H9 (cell line): ENCODE results near the gene TMEM35B. TPM values are rescaled to one million over a fixed set of nuclear protein-coding genes. Genes with fewer than 3 reads are reported as not detected.

Source experiments
- DNase-seq: peaks from one replicate; pipeline ENCODE4 v3.0.0-alpha.2; 2017
- H2AFZ ChIP-seq: one replicate; pipeline ENCODE4 v1.6.1; 2013; ENCODE audit warnings: mild to moderate bottlenecking, low read length, control low read depth, moderate library complexity
- H2AK5ac ChIP-seq: 2 replicates; pipeline ENCODE4 v1.6.1; 2013; ENCODE audit warnings: low read length, control low read depth, mixed read lengths; ENCODE audit not compliant: insufficient read length
- H2BK120ac ChIP-seq: one replicate; pipeline ENCODE4 v1.6.1; 2013; ENCODE audit warnings: low read depth, mild to moderate bottlenecking, low read length, control low read depth, inconsistent platforms; ENCODE audit not compliant: poor library complexity, severe bottlenecking
- H2BK12ac ChIP-seq: 2 replicates; pipeline ENCODE4 v1.6.1; 2013; ENCODE audit warnings: low read length, control low read depth, mixed read lengths, low read depth; ENCODE audit not compliant: insufficient read length
- H2BK15ac ChIP-seq: 2 replicates; pipeline ENCODE4 v1.6.1; 2013; ENCODE audit warnings: low read depth, low read length, control low read depth
- H2BK20ac ChIP-seq: one replicate; pipeline ENCODE4 v1.6.1; 2013; ENCODE audit warnings: low read depth, mild to moderate bottlenecking, low read length, control low read depth, inconsistent platforms; ENCODE audit not compliant: poor library complexity, severe bottlenecking
- H2BK5ac ChIP-seq: 2 replicates; pipeline ENCODE4 v1.6.1; 2013; ENCODE audit warnings: low read length, control low read depth, mixed read lengths; ENCODE audit not compliant: insufficient read length
- H3K14ac ChIP-seq: 2 replicates; pipeline ENCODE4 v1.6.1; 2013; ENCODE audit warnings: low read length, control low read depth; ENCODE audit not compliant: insufficient read depth
- H3K18ac ChIP-seq: 2 replicates; pipeline ENCODE4 v1.6.1; 2013; ENCODE audit warnings: low read depth, mild to moderate bottlenecking, mixed read lengths, low read length, control low read depth; ENCODE audit not compliant: insufficient read length
- H3K23ac ChIP-seq: 2 replicates; pipeline ENCODE4 v1.6.1; 2013; ENCODE audit warnings: low read length, control low read depth, mixed read lengths, low read depth; ENCODE audit not compliant: insufficient read length
- H3K23me2 ChIP-seq: 2 replicates; pipeline ENCODE4 v1.6.1; 2013; ENCODE audit warnings: low read depth, mild to moderate bottlenecking, mixed read lengths, low read length, control low read depth; ENCODE audit not compliant: insufficient read length, poor library complexity, severe bottlenecking
- H3K27ac ChIP-seq: 2 replicates; pipeline ENCODE4 v1.5.1; 2013; ENCODE audit warnings: low read length, control low read depth, mixed read lengths, low read depth; ENCODE audit not compliant: insufficient read length
- H3K27me3 ChIP-seq: 2 replicates; pipeline ENCODE4 v1.6.1; 2013; ENCODE audit warnings: low read length, control low read depth, inconsistent platforms; ENCODE audit not compliant: insufficient read depth
- H3K4ac ChIP-seq: 2 replicates; pipeline ENCODE4 v1.6.1; 2013; ENCODE audit warnings: low read depth, mild to moderate bottlenecking, control low read depth, inconsistent platforms, low read length, moderate library complexity
- H3K4me1 ChIP-seq: 2 replicates; pipeline ENCODE4 v1.6.1; 2013; ENCODE audit warnings: low read length, control low read depth, inconsistent platforms; ENCODE audit not compliant: insufficient read depth
- H3K4me2 ChIP-seq: 2 replicates; pipeline ENCODE4 v1.6.1; 2013; ENCODE audit warnings: low read length, control low read depth, mixed read lengths; ENCODE audit not compliant: insufficient read length, insufficient read depth
- H3K56ac ChIP-seq: 2 replicates; pipeline ENCODE4 v1.6.1; 2013; ENCODE audit warnings: low read depth, mild to moderate bottlenecking, mixed read lengths, low read length, control low read depth; ENCODE audit not compliant: insufficient read length
- H3K79me1 ChIP-seq: 2 replicates; pipeline ENCODE4 v1.6.1; 2013; ENCODE audit warnings: low read depth, mild to moderate bottlenecking, moderate library complexity, low read length, control low read depth, inconsistent platforms; ENCODE audit not compliant: insufficient read depth, poor library complexity, severe bottlenecking
- H3K79me2 ChIP-seq: 2 replicates; pipeline ENCODE4 v1.6.1; 2013; ENCODE audit warnings: low read length, control low read depth, inconsistent platforms; ENCODE audit not compliant: insufficient read depth
- H3K9ac ChIP-seq: 2 replicates; pipeline ENCODE4 v1.6.1; 2013; ENCODE audit warnings: low read length, control low read depth, mixed read lengths; ENCODE audit not compliant: insufficient read length; ENCODE audit errors: extremely low read depth
- H3K9me3 ChIP-seq: one replicate; pipeline ENCODE4 v1.6.1; 2013; ENCODE audit warnings: low read depth, low read length, inconsistent platforms; ENCODE audit not compliant: control insufficient read depth
- H3T11ph ChIP-seq: one replicate; pipeline ENCODE4 v1.6.1; 2013; ENCODE audit warnings: mild to moderate bottlenecking, low read length, control low read depth, inconsistent platforms
- H4K20me1 ChIP-seq: one replicate; pipeline ENCODE4 v1.6.1; 2013; ENCODE audit not compliant: control insufficient read depth, insufficient read length, insufficient read depth
- H4K5ac ChIP-seq: 2 replicates; pipeline ENCODE4 v1.6.1; 2013; ENCODE audit warnings: low read depth, mild to moderate bottlenecking, mixed read lengths, low read length, control low read depth; ENCODE audit not compliant: insufficient read length
- H4K8ac ChIP-seq: replicated peaks from 2 replicates; pipeline ENCODE4 v1.6.1; 2013; ENCODE audit warnings: low read length, control low read depth, mixed read lengths, low read depth; ENCODE audit not compliant: insufficient read length
- H4K91ac ChIP-seq: 2 replicates; pipeline ENCODE4 v1.6.1; 2013; ENCODE audit warnings: low read depth, mild to moderate bottlenecking, moderate library complexity, mixed read lengths, low read length, control low read depth; ENCODE audit not compliant: insufficient read length
- H3K27ac Mint-ChIP-seq, 3 experiments: 2 replicates in 2 of 3; 3 replicates in 1 of 3; pipeline ENCODE4 v1.8.0; 2020 to 2021; ENCODE audit warnings: mixed read lengths in 3 of 3, mild to moderate bottlenecking in 1 of 3, moderate library complexity in 1 of 3
- H3K27me3 Mint-ChIP-seq: 2 replicates; pipeline ENCODE4 v1.8.0; 2021; ENCODE audit warnings: low read depth, mild to moderate bottlenecking, moderate library complexity, mixed read lengths
- H3K36me3 Mint-ChIP-seq, 3 experiments: 2 replicates in 2 of 3; 3 replicates in 1 of 3; pipeline ENCODE4 v1.8.0; 2020 to 2021; ENCODE audit warnings: low read depth in 3 of 3, mixed read lengths in 3 of 3; ENCODE audit not compliant: insufficient read depth in 1 of 3
- H3K4me1 Mint-ChIP-seq, 2 experiments: 2 replicates each; pipeline ENCODE4 v1.8.0; 2020; ENCODE audit warnings: mixed read lengths in 2 of 2
- H3K4me3 Mint-ChIP-seq, 2 experiments: 2 replicates in 1 of 2; 3 replicates in 1 of 2; pipeline ENCODE4 v1.8.0; 2020 to 2021; ENCODE audit warnings: mild to moderate bottlenecking in 2 of 2, mixed read lengths in 2 of 2, moderate library complexity in 1 of 2
- H3K9me3 Mint-ChIP-seq, 2 experiments: 2 replicates in 1 of 2; 3 replicates in 1 of 2; pipeline ENCODE4 v1.8.0; 2020; ENCODE audit warnings: mild to moderate bottlenecking in 2 of 2, mixed read lengths in 2 of 2, moderate library complexity in 1 of 2
- WGBS: extraction: QIAGEN DNeasy Blood & Tissue Kit; methylation state at CpG from one replicate; pipeline ENCODE4 v1.1.7; 2013; ENCODE audit warnings: missing lambda C conversion rate, low lambda C conversion rate, mixed read lengths; ENCODE audit not compliant: insufficient read length; ENCODE audit errors: extremely low coverage; 5-methylcytosine and 5-hydroxymethylcytosine counted together
- total RNA-seq: library from RNA; stranded (reverse); gene quantifications from 2 replicates; pipeline ENCODE4 v1.2.1, GENCODE V29; 2021
- TF ChIP-seq, protein P1 (sequence below): fragments of 200-600 bp; sonication (generic); conservative IDR thresholded peaks from 3 replicates; pipeline ENCODE4 v1.8.0; 2021; ENCODE audit warnings: antibody characterized with exemption, mild to moderate bottlenecking

TMEM35B gene
- total RNA-seq, 1 experiment from 2014 or later = 7.7 TPM

DNA sequence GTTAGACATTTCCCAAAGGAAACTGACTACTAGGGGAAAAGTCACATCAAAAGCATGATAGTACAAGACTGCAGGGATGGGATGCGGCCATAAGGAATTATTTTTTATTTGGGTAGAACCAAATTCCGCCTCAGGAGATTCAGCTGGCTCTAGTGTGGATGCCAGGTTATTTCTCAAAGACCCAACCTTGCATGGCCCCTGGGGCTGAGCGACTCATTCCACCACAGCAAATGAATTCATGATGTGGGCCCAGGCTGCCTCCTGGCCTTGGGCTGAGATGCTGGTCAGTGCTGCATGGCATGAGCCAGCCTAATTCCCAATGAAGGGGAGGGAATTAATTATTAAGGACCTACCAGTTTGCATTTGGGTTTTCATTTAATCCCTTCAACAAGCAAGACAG is 11.8 kb downstream of the TMEM35B start:
- H2AFZ ChIP-seq = no peak overlapping the region
- H3K23ac ChIP-seq = no peak overlapping the region
- no peaks in the 10 kb centered on the region for H3K79me2 ChIP-seq
- no peaks in the 10 kb centered on the region; the same call in 1 of the 2 replicates for H3K27me3 Mint-ChIP-seq
- H4K8ac ChIP-seq = no peak overlapping the region
- H3K18ac ChIP-seq = no peak overlapping the region
- WGBS = no CpG with 5 or more reads among the region's 3 CpGs
- no peak overlapping the region for H3K4me2 ChIP-seq
- no peak overlapping the region for H3K56ac ChIP-seq
- no peak overlapping the region for H3K4me3 Mint-ChIP-seq
- no peak overlapping the region for H3K14ac ChIP-seq
- H2BK20ac ChIP-seq = no peak overlapping the region
- H4K20me1 ChIP-seq = no peaks in the 10 kb centered on the region
- no peak for DNase-seq
- no peaks in the 10 kb centered on the region for H3K79me1 ChIP-seq
- H3K9me3 Mint-ChIP-seq = peaks cover 13% of the 10 kb centered on the region in 2 experiments
- no peak overlapping the region for H2BK120ac ChIP-seq
- H3T11ph ChIP-seq = no peak overlapping the region
- no peak overlapping the region for H3K9ac ChIP-seq
- no peak overlapping the region for H4K91ac ChIP-seq
- H4K5ac ChIP-seq = no peak overlapping the region
- no peak overlapping the region for H2AK5ac ChIP-seq
- peaks cover 4% of the 10 kb centered on the region; the same call in 1 of the 2 replicates for H3K4me1 ChIP-seq
- no peak overlapping the region for H2BK12ac ChIP-seq
- no peaks in the 10 kb centered on the region for H3K9me3 ChIP-seq
- no peaks in the 10 kb centered on the region; a peak in 1 of 7 replicates for H3K36me3 Mint-ChIP-seq
- H2BK5ac ChIP-seq = no peak overlapping the region
- H3K23me2 ChIP-seq = no peaks in the 10 kb centered on the region
- TF ChIP-seq, protein P1, sequence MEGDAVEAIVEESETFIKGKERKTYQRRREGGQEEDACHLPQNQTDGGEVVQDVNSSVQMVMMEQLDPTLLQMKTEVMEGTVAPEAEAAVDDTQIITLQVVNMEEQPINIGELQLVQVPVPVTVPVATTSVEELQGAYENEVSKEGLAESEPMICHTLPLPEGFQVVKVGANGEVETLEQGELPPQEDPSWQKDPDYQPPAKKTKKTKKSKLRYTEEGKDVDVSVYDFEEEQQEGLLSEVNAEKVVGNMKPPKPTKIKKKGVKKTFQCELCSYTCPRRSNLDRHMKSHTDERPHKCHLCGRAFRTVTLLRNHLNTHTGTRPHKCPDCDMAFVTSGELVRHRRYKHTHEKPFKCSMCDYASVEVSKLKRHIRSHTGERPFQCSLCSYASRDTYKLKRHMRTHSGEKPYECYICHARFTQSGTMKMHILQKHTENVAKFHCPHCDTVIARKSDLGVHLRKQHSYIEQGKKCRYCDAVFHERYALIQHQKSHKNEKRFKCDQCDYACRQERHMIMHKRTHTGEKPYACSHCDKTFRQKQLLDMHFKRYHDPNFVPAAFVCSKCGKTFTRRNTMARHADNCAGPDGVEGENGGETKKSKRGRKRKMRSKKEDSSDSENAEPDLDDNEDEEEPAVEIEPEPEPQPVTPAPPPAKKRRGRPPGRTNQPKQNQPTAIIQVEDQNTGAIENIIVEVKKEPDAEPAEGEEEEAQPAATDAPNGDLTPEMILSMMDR = no peak
- H3K27ac Mint-ChIP-seq = no peak overlapping the region
- H3K4ac ChIP-seq = no peak overlapping the region
- no peaks in the 10 kb centered on the region for H3K27me3 ChIP-seq
- no peak overlapping the region for H3K27ac ChIP-seq
- H2BK15ac ChIP-seq = no peak overlapping the region
- peaks cover 20 to 28% of the 10 kb centered on the region in 2 experiments for H3K4me1 Mint-ChIP-seq
